Epidermal melanocyte (primary cell): Measurements from ENCODE around the gene COL6A1.

Source experiments
- DNase-seq: peaks from one replicate; pipeline ENCODE4 v3.0.0; 2011; ENCODE audit warnings: low spot score; ENCODE audit not compliant: insufficient read length

The COL6A1 gene

DNA sequence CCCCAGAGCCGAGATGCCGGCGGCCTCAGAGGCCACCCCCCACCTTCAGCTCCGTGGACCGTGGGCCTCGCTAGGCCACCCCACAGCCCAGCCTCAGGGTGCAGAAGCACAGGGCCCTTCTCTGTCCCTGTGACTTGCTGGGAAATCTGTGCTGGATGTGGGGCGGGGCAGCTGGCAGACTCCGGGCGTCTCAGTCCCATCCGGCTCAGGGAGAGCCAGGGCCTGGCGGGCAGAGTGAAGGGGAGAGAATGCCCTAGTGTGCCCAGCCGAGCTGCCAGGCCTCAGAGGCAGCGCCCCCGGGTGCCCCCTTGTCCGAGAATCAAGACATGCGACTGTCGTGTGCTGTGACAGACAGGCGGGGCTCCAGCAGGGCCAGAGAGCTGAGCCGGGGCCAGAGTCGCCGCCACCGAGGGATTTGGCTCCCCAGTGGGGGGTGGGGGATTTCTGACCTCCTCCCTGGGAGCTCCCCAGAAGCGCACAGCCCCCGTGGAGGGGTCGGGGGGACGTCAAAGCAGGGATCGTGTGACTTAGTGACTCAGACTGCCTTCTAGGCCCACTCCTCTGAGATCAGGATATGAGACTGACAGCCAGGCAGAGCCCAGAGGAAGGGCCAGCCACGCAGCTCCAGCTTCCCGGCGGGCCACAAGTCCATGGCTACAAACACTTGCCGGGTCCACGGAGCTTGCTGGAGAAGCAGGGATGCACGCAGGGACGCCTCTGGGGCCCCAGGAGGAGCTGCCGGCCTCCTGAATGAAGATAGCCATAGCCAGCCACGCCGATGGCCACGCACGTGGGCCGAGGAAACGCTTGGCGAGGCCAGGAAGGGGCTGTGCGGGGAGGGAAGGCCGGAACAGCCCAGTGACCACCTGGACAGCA is 11.9 kb downstream of the COL6A1 start:
- no peak for DNase-seq

GRCh38 chr21:45994086-45994661 is 12.6 kb downstream of the COL6A1 start:
- DNase-seq, result no peak

- DNase-seq, result no peak
These were observed 13.5 kb downstream of the COL6A1 start for GRCh38 chr21:45994759-45995685.

DNA sequence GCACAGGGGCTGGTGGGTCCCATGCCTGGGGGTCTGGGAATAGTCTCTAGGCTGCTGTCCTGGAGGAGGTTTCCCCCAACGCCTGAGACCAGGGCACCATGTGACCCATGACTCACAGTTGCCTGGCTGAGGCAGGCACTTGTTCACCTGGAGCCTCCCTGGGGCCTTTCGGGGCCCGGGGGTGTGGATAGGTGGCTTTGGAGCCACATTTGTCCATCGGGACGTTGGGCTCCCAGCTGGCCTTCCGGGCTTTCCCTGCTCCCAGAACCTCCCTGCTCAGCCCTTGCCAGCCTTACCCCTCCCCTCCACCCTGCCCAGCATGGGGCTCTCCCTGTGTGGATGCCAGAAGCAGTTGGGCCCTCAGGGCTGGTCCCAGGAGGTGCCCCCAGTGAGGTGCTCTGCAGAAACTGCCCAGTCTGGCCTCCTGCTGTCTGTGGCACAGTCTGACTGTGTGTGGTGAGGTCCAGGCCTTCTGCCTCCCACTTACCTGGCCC is 14.2 kb downstream of the COL6A1 start:
- no peak for DNase-seq

DNA sequence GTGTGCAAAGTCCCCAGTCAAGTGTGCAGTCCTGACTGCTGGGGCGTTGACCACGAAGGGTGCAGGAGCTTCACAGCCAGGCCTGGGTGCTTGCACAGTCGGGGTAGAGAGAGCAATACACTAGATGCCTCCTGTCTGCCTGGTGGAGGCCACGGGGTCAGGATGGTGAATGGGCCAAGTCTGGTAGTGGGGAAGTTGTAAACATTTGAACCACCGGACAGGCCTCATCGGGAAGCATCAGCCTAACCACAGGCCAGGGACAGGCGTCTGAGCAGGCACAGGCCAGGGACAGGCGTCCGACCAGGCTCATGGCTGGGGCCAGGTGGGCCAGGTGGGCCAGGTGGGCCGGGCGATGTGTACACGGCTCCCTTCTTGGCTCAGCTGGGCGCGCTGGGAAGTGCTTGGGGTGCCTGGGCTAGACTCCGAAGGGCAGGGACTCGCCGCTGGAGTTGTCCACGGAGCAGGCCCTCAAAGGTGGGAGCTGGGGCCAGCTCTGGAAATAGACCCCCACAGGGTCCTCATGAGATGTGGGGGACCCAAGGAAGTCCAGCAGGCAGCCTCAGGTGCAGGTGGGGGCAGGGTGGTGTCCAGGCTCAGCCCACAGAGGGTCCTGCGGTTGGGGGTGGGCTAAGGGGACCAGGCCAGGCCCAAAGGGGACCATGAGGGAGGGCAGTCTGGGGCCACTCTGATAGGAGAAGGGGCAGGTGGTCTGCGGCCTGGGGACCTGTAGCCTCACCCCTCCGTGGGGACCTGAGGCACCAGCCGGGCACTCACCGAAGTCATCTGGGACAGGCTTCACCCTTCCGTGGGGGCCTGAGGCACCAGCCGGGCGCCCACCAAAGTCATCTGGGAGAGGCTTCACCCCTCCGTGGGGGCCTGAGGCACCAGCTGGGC is 15.0 kb downstream of the COL6A1 start:
- DNase-seq, result no peak

DNA sequence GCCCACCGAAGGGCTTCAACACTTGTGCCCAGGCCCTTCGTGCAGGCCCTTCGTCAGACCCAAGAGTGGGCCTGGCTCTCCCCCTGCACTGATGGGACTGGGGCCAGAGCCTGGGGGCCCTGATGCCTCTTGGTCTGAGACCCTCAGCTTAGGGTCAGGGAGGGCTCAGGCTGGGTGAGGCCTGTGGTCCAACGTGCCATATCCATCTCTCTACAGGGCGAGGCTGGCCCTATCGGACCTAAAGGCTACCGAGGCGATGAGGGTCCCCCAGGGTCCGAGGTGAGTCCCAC is 15.6 kb downstream of the COL6A1 start:
- no peak for DNase-seq

DNA sequence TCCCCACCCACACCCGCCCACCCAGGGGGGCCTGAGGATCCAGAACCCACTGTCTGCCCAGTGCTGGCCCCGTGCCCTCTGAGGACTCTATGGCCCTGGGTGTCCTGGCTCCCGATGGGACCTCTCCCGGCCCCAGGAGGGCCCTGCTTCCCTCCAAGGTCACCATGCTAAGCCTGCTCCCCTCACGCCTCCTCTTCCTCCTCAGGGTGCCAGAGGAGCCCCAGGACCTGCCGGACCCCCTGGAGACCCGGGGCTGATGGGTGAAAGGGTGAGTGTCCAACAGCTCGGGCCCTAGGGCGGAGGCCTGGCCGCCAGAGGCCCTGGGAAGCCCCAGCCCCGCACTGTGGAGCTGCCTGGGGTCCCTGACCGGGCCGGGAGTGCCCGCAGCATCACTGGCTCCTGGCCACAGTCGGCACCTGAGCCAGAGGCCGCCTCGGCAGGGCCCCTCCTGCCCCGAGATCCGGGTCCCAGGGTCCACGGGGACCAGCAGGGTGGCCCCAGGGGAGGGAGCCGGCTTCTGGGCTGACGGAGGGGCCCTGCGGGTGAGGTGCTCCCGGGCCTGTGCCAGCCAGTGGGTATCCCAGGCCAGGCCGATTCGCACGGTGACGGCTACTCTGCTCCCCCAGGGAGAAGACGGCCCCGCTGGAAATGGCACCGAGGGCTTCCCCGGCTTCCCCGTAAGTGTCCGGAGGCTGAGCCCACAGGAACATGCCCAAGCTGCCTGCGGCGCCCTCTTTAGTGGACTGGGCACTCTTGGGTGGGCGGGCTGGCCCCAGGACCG is 16.1 kb downstream of the COL6A1 start:
- DNase-seq, result no peak

GRCh38 chr21:45998276-45998701 is 16.7 kb downstream of the COL6A1 start:
- DNase-seq, result no peak

- DNase-seq, result no peak
These were observed 17.5 kb downstream of the COL6A1 start for GRCh38 chr21:45998871-45999580.

DNA sequence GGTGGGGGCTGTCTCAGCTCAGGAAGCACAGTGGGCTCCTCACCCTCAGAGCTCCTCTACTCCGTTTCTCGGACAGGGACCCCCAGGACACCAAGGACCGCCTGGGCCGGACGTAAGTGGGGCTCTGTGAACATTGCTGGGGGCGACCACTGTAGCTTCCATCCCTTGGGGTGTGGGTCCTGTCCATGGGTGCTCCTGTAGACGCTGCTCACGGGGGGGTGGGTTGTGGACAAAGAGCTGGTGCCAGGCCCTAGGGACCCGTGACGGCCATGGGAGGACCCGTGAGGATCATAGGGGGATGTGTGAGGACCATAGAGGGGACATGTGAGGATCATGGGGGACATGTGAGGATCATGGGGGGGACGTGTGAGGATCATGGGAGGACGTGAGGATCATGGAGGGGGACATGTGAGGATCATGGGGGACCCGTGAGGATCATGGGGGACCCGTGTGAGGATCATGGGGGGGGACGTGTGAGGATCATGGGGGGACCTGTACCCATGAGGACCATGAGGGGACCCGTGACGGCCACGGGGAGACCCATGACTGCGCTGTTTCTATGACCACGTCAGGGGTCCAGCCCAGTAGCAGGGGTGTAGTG is 18.1 kb downstream of the COL6A1 start:
- no peak for DNase-seq

DNA sequence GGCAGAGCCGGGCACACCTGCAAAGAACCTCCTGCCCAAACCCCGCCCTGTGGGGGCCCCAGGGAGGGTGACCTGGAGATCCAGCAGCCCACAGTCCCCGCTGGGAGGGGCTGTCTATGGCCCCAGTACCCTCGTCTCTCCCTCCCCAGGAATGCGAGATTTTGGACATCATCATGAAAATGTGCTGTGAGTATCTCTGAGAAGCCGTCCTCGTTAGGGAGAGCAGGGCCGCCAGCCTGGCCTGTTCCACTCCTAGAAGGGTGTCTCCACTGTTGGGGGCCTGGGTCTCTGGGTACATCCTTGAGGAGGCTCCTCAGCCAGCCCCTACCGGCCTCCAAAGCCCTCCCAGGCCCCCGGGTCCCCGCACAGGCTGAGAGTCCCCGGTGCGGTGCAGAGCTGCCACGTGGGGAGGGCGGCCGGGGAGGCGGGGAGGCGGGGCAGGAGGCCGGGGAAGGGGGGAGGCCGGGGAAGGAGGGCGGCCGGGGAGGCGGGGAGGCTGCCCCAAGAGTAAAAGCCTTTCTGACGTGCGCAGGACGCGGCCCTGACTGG is 18.7 kb downstream of the COL6A1 start:
- no peak for DNase-seq

GRCh38 chr21:46000731-46001641 is 19.4 kb downstream of the COL6A1 start:
- DNase-seq, result no peak

DNA sequence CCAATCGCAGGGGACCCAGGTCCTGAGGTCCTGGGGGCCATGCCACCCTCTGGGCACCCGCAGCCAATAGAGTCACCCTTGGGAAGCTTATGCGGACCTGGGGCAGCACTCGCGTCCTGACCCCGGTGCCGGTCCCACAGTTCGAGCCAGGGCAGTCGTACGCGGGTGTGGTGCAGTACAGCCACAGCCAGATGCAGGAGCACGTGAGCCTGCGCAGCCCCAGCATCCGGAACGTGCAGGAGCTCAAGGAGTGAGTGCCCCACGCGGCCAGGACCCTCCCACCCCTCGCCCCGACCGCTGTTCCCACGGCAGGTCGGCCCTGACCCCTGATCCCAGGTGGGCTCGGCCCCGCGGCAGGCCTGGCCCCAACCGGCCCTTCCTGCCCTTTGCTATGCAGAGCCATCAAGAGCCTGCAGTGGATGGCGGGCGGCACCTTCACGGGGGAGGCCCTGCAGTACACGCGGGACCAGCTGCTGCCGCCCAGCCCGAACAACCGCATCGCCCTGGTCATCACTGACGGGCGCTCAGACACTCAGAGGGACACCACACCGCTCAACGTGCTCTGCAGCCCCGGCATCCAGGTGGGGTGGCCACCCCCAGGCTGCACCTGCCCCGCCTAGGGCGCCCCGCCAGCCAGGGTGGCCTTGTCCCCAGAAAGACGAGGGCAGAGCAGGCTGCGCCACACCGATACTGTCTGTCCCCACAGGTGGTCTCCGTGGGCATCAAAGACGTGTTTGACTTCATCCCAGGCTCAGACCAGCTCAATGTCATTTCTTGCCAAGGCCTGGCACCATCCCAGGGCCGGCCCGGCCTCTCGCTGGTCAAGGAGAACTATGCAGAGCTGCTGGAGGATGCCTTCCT is 20.5 kb downstream of the COL6A1 start:
- no peak for DNase-seq

DNA sequence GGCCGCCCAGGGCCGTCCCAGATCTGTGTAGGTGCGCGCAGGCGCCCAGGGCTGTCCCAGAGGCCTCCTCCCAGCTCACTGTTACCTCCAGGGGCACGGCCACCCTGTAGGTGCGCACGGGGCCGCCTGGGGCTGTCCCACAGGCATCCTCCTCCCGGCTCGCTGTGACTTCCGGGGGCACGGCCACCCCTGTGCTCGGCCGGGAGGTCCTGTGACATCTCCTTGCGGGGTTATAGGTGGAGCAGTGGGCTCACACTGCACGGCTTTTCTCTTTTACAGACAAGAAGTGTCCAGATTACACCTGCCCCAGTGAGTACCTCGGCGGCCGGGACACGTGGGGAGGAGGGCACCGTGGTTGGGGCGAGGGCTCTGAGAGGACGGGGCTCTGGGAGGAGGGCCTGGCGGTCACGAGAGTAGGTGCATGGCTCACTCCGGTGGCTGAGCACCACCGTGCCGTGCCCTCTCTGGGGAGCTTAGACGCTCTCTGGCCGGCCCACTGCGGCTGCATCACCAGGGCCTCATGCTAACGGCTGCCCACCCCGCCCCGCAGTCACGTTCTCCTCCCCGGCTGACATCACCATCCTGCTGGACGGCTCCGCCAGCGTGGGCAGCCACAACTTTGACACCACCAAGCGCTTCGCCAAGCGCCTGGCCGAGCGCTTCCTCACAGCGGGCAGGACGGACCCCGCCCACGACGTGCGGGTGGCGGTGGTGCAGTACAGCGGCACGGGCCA is 21.4 kb downstream of the COL6A1 start:
- DNase-seq, result no peak

DNA sequence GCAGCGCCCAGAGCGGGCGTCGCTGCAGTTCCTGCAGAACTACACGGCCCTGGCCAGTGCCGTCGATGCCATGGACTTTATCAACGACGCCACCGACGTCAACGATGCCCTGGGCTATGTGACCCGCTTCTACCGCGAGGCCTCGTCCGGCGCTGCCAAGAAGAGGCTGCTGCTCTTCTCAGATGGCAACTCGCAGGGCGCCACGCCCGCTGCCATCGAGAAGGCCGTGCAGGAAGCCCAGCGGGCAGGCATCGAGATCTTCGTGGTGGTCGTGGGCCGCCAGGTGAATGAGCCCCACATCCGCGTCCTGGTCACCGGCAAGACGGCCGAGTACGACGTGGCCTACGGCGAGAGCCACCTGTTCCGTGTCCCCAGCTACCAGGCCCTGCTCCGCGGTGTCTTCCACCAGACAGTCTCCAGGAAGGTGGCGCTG is 22.0 kb downstream of the COL6A1 start:
- no peak for DNase-seq
